NCI-H524 (cell line): Measurements from ENCODE around the gene TM9SF1.

Experiments
- DNase-seq, 2 experiments: peaks; one replicate each; lab custom pipeline; 2025; lab: John Stamatoyannopoulos, UW

The TM9SF1 gene, protein sequence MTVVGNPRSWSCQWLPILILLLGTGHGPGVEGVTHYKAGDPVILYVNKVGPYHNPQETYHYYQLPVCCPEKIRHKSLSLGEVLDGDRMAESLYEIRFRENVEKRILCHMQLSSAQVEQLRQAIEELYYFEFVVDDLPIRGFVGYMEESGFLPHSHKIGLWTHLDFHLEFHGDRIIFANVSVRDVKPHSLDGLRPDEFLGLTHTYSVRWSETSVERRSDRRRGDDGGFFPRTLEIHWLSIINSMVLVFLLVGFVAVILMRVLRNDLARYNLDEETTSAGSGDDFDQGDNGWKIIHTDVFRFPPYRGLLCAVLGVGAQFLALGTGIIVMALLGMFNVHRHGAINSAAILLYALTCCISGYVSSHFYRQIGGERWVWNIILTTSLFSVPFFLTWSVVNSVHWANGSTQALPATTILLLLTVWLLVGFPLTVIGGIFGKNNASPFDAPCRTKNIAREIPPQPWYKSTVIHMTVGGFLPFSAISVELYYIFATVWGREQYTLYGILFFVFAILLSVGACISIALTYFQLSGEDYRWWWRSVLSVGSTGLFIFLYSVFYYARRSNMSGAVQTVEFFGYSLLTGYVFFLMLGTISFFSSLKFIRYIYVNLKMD

DNA sequence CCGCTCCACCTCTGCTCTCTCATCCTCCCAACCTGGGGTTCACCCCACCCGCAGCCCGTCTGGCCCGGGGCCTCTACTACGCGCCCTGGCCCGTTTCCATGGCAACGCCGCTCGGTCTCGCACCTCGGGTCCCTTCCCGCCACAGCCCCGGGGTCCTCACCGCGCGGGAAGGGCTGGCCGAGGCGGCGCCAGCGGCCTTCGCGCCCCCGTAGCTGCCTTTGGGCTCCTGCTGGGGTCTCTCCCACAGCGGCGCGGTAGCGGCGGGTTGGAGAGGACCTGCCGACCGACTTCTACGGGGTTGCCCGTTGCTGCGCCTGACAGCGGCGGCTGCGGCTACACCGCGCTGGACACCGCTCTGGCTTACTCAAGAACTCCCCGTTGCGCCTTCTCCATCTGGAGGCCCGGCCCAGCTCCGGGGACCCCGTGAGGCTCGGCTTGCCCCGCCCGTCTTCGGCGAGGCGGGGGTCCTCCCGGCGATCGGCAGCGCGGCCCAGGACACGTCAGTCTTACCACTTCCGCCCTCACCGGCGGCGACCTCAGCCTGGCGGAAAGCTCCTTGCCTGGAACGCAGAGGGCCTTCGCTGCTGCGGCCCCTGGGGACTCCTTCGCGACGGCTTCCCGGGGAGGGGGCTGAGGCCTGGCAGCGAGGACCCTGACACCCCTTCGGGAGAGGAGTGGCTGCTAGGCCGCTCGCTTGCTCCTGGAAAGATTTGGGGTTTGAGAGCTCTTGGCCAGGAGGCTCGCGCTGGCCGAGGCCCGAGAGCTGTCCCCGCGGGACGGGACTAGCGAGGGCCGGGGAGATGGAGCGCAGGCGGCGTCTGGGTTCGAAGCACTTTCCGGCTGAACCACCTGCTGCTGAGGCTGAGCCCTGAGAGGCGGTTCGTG, at the start of gene TM9SF1:
TSS of gene TM9SF1 (minus strand) at position 256 of the 885 bp plus-strand sequence. CDS start 422 bp downstream, outside the sequence.
- peak; percentile 78 to 90 for DNase-seq

DNA sequence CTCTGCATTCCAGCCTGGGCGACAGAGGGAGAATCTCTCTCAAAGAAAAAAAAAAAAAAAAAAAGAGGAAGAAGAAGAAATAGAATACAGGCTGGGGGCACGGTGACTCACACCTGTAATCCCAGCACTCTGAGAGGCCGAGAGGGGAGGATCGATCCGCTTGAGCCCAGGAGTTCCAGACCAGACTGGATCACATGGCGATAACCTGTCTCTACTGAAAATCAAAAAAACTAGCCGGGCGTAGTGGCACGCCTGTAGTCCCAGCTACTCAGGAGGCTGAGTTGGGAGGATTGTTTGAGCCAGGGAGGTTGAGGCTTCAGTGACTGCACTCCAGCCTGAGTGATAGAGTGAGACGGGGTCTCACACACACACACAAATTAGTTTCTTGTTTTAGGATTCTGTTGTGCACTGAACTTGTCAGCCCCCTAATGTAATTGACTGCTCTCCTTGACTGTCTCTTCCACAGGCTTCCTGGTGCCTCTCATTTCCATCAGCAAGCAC, 48.1 kb upstream of the TM9SF1 start:
- DNase-seq = peak in 1 of 2 experiments; percentile 60

DNA sequence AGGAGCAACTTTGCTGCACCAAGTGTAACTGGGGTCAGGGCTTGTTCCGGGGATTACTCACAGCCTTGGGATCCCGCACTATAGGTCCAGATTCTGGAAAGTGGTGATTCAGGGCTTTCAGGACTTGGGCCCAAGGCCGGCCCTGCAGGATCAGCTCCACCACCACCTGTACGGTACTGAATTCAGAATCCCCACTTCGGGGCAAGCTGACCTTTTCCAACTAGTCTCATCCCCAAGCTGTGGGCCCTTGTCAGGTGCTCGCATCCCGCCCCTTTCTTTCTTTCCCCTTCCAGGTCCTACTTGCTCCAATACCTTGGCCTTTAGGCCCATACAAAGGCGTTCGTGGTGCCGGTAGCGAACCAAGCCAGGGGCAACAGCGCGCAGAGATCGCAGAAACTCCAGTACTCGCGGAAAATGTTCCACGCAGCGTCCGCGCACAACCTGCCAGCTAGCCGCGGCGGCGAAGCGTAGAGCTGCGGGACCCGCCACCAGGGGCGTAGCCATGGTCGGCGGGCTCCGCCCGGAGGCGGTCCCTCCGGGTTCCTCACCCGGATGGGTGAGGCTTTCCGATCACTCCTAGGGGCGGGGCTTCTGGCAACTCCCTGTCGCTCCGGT, 46.7 kb upstream of the TM9SF1 start:
- DNase-seq = peak; percentile 98 to 99

DNA sequence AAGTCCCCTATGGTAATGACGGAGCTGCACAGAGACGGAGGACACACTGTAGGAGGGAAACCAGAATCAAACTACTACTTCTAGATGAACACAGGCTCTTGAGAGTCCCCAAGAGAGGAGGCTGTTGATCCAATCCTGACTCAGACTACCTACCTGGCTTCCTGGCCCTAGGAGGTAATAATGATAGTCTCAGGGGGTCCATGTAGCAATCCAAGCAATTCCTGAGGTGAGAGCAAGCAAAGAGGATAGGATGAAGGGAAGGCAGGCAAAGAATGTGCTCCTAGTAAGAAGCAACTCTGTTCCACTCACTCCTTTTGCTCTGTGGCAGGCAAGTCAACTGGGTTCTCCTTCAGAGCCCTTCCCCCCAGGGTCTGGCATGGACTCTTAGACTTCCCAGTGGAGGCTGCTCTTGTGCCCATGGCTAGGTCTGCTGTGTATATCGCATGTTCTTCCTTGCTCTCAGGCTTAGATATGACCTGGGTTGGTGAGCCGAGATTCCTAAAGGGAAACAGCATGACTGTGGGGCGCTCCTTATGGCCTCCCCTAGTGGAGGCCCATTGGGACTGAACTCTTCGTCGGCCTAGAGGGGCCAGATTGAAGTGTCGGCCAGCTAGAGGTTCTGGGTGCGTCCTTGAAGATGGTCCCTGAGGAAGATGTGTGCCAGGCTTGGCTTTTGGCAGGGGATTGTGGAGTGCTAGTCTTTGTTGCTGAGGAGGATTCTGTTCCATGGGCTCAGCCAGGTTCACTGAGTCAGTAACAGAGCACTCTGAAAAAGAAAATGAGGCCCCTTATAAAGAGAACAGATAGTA, 45.1 kb upstream of the TM9SF1 start:
- no peak for DNase-seq

DNA sequence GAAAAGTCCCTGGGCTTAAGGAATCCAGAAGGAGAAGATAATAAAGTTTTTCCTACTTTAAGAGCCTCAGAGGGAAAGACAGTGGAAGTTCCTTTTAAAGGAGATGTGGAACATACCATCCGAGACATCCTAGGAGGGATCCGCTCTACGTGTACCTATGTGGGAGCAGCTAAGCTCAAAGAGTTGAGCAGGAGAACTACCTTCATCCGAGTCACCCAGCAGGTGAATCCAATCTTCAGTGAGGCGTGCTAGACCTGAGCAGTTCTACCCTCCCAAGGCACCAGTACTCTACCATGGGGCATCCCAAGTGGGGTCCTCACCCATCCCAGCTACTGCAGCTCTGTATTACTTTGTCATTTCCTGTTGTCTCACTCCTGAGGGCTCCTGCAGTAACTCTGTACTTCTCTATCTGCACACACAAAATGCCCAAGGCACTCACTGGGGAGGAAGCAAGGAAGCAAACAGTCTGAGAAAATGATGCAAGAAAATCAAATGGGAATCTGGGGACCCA, 43.3 kb upstream of the TM9SF1 start:
- no peak for DNase-seq

DNA sequence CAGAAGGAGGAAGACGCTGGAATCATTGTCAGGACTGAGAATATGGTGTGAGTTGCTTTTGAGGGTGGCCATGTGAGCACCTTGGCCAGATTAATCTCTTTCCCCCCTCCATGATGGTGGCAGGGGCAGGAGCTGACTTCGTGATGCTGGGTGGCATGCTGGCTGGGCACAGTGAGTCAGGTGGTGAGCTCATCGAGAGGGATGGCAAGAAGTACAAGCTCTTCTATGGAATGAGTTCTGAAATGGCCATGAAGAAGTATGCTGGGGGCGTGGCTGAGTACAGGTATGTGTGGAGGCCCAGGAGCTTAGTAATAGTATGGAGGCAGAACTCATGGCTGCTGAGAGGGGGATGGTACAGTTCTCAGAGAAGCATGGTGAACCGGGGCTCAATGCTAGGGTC, 42.9 kb upstream of the TM9SF1 start:
- DNase-seq = no peak

DNA sequence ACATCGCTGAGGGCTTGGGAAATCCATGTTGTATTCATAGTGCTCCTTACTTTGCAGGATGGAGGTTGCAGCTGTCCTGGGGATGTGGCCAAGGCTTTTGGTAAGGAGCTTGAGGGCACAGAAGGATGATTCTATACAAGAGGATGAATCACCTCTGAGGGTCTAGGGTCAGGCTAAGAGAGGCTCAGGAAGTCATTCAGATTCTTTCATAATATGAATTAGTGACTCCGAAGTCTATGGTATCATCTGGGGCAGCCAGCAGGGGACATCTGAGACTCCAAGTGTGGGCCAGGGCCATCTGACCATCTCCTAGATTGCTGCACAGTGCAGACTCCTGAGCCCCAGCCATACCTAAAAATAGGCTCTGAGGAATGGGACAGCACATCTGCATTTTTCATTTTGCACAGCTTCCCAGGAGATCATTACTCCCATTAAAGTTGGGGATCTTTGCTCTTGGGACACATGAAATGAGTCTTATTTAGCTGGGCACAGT, 42.3 kb upstream of the TM9SF1 start:
- no peak for DNase-seq

DNA sequence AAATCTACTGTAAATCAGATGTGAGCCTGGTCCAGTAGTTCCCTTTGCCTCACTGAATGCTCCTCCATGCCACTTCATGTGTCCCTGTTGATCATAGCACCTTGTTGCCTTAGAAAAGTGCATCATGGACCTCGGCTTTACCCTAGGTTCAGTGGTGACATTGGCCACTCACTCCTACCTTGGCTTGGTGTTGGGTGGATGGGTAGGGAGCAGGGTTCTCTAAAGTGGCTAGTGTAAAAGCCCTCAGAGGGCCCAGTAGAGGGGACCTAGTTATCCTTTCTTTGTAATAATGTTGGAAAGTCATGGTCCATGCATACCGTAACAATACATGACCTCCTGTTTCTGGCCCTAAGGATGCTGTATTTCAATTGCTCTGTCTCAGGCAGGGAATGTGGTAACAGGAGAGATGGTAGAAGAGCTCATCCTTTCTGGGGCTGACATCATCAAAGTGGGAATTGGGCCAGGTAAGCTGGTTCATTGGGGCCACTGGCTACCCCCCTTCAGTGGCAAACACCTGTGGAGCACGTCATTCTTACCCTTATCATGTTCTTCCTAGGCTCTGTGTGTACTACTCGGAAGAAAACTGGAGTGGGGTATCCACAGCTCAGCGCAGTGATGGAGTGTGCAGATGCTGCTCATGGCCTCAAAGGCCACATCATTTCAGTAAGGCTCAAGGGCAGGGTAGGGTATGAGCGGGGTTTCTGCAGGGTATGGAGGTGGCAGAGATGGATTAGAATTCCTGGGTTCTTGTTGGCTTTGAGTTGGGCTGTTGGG, 41.6 kb upstream of the TM9SF1 start:
- DNase-seq = no peak

DNA sequence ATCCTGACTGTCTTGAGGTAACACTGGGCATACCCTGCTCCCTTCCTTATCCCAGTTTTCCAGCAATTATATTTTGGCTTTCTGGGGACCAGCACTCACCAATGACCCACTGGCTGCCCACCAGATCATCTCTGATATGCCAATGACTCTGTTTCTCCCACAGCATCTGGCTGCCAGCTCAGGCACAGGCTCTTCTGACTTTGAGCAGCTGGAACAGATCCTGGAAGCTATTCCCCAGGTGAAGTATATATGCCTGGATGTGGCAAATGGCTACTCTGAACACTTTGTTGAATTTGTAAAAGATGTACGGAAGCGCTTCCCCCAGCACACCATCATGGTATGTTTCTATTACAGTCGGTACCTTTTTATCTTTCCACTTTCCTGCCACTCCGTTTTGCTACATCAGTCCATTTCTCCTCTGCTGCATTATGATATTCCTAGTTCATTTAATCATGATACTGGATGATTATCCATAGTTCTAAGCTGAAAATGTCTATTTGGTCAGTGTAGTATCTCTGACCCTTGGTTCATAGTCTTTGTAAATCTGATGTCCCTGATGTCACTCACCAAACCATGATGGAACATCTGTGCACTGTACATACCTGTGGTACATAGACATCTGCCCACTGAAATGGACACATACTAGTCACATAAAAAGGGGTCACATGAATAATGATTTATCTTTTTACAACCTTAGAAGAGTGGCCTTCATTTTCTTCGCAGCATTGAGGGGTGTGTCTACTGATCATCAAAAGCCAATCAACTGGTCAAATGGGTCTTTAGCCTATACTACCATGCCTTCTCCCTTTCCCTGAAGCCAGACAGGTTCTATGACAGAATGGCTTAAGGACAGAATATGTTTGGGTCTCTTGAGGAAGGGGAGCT, 40.8 kb upstream of the TM9SF1 start:
- no peak for DNase-seq

DNA sequence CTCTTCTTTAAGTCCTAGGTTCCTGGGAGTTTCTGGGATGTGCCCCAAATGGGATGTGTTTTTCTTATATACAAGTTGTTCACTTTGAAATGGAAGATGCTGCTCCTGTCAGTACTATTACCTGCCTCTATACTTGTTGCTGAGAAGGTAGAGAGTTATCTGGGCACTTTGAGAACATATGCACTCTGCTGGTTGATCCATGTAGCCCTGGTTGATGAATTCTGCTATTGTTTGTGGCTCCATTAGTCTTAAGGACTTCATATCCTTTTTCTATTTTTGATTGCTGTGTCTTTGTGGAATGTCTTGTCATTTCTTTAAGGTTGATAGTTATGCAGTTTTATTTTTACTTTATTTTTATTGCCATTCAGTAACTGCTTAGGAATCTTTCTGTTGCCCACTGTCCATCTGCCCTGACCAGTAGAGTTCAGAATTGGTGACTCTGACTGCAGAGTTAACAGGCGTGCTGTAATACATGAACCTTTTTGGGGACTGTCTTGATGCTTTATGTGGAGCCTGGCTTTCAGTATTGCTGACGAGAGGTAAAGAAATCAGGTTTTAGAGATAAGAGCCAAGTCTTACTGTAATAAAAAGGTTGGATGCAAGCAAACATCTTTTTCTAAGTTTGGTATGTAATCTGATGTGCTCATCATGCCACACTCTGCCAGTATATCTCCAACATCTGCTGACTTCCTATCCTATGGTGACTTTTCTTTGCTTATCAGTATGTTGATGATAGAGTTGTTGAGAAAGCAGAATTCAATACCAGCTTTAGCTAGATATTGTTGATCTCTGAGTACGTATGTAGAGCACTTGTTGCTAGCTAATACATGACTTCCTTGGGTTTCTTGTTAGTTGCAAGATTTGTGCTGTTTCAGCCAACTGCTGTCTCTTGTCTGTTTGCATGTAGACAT, 39.1 kb upstream of the TM9SF1 start:
- DNase-seq = no peak

DNA sequence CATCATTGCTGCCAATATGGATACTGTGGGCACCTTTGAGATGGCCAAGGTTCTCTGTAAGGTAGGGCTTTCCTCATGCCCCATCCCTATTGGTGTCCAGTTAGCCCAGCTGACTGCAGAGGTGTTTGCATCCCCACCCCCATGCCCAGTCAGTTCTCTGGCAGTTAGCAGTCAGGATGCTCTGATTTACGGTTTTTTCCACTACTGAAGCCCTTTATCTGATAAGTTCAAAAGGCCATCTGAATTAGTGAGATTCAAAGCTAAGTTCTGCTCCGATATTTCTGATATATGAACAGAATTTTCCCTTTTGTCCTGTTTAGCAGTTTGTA, 38.3 kb upstream of the TM9SF1 start:
- no peak for DNase-seq

DNA sequence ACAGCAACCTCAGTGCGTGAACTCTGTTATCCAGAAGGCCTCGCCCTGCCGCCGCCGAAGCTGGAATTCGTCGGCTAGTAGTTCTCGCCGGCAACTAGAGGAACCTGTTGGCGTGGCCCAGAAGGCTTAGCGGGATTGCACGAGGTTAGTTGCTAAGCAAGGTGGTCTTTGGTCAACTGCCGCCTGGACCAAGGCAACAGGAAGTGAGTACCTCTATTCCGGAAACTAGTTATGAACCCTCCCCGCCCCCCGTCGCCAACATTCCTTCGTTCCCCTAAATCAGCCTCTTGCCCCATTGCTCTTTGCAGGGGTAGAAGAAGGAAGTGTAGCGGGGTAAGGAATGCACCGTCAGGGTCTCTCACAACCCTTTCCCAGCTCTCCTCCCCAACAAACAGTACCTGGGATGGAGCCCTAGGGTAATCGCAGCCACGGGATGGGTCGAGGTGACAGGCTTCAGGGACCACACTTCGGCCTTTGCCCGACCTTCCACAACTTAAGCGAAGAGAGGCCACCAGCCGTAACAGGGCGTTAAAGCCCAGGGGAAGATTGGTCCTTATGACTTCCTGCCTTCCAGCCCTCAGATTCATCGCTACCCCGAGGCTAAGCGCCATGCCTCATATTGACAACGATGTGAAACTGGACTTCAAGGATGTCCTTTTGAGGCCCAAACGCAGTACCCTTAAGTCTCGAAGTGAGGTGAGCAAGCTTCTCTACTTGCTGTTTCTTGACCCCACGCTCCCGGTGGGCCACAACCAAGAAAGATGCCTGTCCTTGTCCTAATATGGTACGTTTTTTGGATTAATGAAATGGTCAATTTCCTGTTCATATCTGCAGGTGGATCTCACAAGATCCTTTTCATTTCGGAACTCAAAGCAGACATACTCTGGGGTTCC, 37.6 kb upstream of the TM9SF1 start, which contains the start of gene GMPR2:
TSS of gene GMPR2 (plus strand) at position 285 of the 893 bp plus-strand sequence. CDS start at position 610, 325 bp downstream.
- DNase-seq = peak in 1 of 2 experiments; percentile 94

DNA sequence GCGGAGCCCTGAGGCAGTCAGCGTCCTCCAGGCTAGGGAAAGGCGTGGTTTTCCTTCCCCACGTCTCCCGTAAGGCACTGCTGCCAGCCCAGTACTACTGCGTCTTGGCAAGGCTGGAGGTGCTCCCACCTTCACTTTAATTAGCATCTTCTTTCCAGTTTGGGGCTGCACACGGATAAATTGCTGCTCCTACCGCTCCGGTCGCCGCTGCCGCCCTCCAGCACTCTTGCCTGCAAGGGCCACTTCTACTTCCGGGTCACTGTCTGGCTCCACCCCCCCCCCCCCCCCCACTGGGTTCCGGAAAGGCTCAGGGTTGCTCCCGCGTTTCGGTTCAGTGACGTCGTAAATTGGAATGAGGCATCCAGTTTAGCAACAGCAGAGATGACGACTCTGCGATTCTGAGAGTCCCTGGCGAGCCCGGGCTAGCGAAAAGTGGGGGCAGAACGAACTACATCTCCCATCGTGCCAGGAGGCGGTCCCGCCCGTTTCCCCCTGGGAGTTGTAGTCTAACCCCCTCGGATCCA, 36.9 kb upstream of the TM9SF1 start, which contains the start of gene NEDD8:
TSS of gene NEDD8 (minus strand) at position 247 of the 524 bp plus-strand sequence. CDS start at position 147, 100 bp downstream.
- DNase-seq = peak; percentile 95 to 96

DNA sequence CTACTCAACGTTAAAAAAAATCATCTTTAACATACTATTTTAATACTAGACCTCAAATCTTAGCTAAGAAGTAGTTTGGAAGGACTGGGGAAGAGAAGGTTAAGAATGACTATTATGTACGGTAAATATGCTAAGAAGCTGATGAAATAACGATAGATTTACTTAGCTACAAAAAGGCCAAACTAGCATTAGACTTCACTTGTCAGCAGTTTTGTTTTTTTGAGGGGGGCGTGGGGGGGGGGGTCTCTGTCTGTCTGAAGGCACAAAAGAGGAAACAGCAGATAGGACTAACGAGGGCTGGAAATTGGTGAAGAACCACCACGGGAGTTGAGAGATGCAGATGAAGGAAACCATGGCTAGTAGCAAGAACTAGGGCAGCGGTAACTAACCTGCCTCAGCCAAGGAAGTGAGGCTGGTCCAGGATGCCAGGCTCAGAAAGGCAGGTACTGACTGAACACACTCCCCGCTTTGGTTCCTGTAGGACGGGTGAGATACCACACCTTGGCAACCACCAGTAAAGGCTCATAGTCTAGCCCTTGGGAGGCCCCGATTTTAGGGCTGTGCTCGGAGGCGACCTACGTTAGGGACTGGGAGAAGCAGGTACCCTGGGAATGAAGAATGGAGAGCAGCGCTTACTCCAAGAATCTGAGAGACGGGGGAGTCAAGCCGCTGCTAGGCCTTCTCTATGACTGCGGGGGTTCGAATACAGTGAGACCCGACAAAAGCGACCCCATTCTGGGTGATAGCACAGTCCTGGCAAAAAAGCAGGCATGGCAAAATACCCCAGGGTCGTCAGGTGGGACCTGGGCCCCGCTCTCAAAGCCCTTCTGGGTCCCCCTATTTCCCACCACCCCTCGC, 36.3 kb upstream of the TM9SF1 start:
- DNase-seq = no peak

DNA sequence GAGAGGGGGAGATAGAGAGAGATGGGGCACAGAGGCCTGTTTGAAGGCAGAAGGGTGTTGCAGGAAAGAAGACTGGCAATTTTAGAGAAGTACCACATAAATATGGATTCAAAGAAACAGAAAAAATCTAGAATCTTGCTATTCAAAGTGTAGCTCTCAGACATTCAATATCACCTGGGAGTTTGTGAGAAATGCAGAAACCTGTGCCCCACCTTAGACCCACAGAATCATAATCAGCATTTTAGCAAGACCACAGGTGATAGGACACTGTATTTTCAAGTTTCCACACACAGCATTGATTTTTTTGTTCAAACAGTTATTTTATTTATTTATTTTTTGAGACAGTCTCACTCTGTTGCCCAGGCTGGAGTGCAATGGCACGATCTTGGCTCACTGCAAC, 33.7 kb upstream of the TM9SF1 start:
- no peak for DNase-seq
